BE2C (cell line): Measurements from ENCODE around the gene DIAPH3.
A peak's percentile ranks its signal among the peaks of the same experiment; 100 is the strongest.

ENCODE experiments used
- DNase-seq: peaks from one replicate; pipeline ENCODE4 v3.0.0-alpha.2; 2020
- H3K27me3 ChIP-seq: fragments of 250-450 bp; sonication (Bioruptor Pico); 2 replicates; pipeline ENCODE4 v1.5.1; 2020; ENCODE audit warnings: mild to moderate bottlenecking
- H3K36me3 ChIP-seq: fragments of 250-450 bp; sonication (Bioruptor Pico); 2 replicates; pipeline ENCODE4 v1.5.1; 2020; ENCODE audit warnings: mild to moderate bottlenecking
- H3K4me1 ChIP-seq: fragments of 250-450 bp; sonication (Bioruptor Pico); 2 replicates; pipeline ENCODE4 v1.5.1; 2020
- H3K4me3 ChIP-seq: 2 replicates; pipeline ENCODE4 v1.5.1; 2011; ENCODE audit warnings: low read depth, low read length
- H3K9me3 ChIP-seq: fragments of 250-450 bp; sonication (Bioruptor Pico); 2 replicates; pipeline ENCODE4 v1.5.1; 2020
- TF ChIP-seq, protein P1 (sequence below): IDR thresholded peaks from 2 replicates; pipeline ENCODE4 v1.5.1; 2012; ENCODE audit warnings: mild to moderate bottlenecking, low read depth, low read length

DIAPH3 gene

GRCh38 chr13:59738921-59739320 is 424.8 kb downstream of the DIAPH3 start:
- H3K27me3 ChIP-seq: no peaks in the 10 kb centered on the region
- H3K4me1 ChIP-seq: peaks cover 3% of the 10 kb centered on the region
- TF ChIP-seq, protein P1, sequence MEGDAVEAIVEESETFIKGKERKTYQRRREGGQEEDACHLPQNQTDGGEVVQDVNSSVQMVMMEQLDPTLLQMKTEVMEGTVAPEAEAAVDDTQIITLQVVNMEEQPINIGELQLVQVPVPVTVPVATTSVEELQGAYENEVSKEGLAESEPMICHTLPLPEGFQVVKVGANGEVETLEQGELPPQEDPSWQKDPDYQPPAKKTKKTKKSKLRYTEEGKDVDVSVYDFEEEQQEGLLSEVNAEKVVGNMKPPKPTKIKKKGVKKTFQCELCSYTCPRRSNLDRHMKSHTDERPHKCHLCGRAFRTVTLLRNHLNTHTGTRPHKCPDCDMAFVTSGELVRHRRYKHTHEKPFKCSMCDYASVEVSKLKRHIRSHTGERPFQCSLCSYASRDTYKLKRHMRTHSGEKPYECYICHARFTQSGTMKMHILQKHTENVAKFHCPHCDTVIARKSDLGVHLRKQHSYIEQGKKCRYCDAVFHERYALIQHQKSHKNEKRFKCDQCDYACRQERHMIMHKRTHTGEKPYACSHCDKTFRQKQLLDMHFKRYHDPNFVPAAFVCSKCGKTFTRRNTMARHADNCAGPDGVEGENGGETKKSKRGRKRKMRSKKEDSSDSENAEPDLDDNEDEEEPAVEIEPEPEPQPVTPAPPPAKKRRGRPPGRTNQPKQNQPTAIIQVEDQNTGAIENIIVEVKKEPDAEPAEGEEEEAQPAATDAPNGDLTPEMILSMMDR: no peak
- H3K9me3 ChIP-seq: no peaks in the 10 kb centered on the region
- H3K4me3 ChIP-seq: no peak overlapping the region
- DNase-seq: no peak
- no peaks in the 10 kb centered on the region for H3K36me3 ChIP-seq

DNA sequence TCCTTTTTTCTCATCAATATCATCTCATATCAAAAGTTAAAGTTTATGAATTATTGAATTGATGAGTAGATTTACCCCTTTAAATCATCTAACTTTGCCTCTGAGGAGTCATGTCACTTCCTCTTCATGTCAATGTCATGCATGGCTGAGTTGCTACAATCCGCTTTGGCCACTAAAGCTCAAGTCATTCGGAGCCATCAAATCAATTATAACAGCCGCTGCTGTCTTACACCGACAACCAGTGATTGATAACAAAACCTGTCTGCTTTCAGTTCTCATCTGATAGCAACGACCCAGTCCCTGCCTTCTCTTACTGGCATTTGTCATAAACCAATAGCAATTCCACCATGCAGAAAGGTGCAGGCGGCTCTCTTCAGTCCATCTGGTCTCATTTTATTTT is 429.3 kb downstream of the DIAPH3 start:
- Histone ChIP-seq H3K27me3 (no peaks in the 10 kb centered on the region), H3K4me1 (peaks cover 27% of the 10 kb centered on the region), H3K9me3 (no peaks in the 10 kb centered on the region), H3K4me3 (no peak overlapping the region), H3K36me3 (no peaks in the 10 kb centered on the region)
- peak; percentile 69 for DNase-seq
- TF ChIP-seq, protein P1: no peak

DNA sequence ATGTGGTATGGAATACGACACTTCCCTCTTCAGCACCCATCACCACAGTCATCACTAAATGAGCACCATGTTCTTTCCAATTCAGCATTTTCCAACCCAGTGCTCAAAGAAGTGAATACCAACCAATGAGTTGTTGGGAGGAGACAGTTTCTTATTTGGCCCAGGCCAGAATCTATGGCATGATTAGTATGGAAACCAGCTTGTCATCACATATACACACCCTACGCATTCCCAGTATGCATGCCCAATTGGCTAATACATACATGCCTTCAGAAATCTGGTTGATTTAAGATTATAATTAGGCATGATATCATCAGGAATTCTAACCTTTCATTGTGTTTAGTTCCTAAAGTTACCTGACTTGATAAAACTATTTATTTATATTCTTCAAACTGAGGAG is 430.0 kb downstream of the DIAPH3 start:
- TF ChIP-seq, protein P1: no peak
- H3K36me3 ChIP-seq: no peaks in the 10 kb centered on the region
- no peaks in the 10 kb centered on the region for H3K27me3 ChIP-seq
- peaks cover 29% of the 10 kb centered on the region for H3K4me1 ChIP-seq
- no peak overlapping the region for H3K4me3 ChIP-seq
- DNase-seq: no peak
- no peaks in the 10 kb centered on the region for H3K9me3 ChIP-seq

DNA sequence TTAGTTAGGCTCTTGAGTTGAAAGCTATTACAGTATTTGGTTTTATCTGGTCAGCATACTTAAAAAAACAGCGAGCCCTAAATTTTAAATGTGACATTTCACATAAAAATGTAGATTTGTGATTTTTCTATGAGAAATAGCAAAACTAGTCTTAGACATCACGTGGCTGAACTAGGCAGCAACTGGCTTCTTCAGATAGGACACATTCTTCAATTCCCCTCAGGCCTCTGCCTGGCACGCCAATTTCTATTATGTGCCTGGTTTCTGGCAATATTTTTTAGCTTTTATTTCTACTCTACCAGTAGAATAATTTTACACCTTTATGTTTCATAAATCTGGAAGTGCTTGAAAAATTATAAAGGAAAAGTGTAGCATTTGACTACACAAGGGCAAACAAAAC is 433.7 kb downstream of the DIAPH3 start:
- H3K36me3 ChIP-seq: no peaks in the 10 kb centered on the region
- H3K4me3 ChIP-seq: no peak overlapping the region
- H3K27me3 ChIP-seq: no peaks in the 10 kb centered on the region
- peak; percentile 18 for DNase-seq
- peaks cover 31% of the 10 kb centered on the region for H3K4me1 ChIP-seq
- TF ChIP-seq, protein P1: no peak
- no peaks in the 10 kb centered on the region for H3K9me3 ChIP-seq

DNA sequence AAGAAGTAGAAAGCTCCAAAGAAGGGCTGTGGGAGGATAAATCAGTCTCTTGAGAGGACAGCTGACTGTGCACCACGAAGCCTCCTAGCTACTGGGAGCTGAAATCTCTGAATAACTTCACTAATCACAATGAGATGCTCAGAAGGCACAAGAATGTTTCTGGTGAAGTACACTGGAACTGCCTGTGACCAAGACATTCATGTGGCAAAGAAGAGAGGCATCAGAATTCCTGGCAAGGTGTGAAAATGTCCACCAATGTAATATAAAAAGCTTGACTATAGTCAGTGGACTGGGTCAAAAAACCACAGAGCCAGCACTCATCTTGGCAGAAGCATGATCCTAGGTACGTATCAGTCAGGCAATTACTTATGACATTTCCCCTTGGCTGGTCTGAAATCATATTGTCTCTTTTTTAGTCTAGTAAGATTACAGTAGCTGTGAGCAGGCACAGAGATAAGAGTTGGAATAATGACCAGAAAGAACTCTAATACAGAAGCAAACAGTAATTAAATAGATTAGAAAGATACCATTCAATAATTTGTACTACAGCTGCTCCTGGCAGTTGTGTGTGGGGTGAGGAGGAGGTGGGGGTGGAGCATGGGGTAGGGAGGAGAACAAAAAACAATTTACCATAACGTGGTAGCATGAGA is 434.7 kb downstream of the DIAPH3 start:
- TF ChIP-seq, protein P1: no peak
- Histone ChIP-seq H3K4me3 (no peak overlapping the region), H3K36me3 (no peaks in the 10 kb centered on the region), H3K27me3 (no peaks in the 10 kb centered on the region), H3K9me3 (no peaks in the 10 kb centered on the region), H3K4me1 (peaks cover 29% of the 10 kb centered on the region)
- peak; percentile 77 for DNase-seq

DNA sequence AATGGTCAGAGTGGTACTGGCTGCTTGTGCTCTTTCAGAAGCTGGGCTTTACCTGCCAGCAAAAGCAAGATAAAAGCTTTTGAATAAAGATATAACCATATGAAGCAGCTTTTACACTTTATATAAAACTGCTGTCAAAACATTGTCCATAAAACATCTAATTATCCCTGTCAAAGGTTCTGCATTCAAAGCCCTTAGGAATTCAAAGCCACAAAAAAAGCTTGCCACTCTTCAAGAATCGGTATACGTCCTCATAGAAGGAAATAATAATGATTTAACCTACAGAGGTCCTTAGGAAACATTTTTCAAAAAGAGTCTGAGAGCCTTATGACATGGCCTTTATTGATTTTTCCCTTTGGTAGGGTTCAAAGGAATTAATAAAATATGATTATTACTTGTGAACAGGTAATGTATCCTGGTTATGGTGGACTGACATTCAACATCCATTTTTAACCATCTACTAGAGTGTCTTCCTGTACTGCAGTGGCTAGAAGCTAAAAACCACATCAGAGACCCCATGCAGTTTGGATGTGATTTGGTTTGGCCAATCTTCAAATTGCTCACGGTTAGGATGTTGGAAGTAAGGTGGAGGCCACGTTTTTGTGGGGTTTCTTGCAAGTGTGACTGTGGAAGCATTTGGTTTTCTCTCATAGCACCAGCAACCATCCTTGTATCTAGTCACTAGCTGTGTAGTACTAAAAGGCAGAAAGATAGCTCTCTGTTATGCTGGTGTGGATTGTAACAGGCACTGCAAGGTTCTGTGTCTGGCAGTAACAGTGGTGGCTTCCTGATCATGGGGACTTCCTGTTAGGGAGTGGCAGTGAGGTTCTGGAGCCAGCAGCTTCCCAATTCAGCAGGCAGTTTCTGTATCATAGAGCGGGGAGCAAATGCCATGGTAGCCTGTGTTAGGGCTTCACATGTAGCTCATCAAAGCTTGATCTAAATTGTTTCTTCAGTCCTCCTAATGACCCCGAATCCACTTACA is 441.5 kb downstream of the DIAPH3 start:
- Histone ChIP-seq H3K9me3 (no peaks in the 10 kb centered on the region), H3K27me3 (no peaks in the 10 kb centered on the region), H3K36me3 (no peaks in the 10 kb centered on the region), H3K4me3 (no peak overlapping the region), H3K4me1 (peaks cover 9% of the 10 kb centered on the region)
- no peak for DNase-seq
- TF ChIP-seq, protein P1: no peak
